ENCODE data around the gene MSTN.
"Not testable (repeated sequence)": the region's sequence is repeated elsewhere in the genome, so short reads cannot be mapped to it uniquely, and the experiment has no call there.

MSTN gene

DNA sequence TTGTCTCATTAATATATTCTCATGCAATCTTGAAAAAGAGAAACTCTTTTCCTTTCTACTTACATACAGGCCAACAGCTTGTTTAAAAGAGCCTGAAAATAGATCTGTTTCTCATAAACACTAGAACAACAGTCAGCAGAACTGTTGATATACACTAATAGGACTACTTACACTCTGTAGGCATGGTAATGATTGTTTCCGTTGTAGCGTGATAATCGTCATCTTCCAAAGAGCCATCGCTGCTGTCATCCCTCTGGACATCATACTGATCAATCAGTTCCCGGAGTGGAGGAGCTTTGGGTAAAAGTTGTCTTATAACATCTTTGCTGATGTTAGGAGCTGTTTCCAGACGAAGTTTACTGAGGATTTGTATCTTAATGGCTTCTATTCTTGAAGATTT is 476 bp downstream of the MSTN start:
- DNase-seq = no peak

DNA sequence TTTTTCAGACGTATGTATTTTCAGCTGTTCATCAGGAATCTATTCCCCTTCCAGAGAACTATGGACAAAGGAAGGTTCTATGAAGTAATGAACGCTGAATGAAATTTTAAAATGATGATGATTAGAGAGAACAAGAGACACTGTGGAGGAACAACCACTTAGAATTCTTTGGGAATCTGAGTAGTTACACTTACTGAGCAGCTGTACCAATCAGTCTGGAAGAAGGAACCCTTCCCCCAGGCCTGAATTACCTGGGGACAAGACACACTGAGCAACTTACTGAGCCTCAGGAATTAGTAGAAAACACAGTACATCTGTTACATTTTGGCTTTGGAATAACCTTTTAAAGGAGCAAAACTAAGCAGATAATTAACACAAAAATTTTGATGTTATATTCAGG is 1.9 kb downstream of the MSTN start:
- no peak for DNase-seq

DNA sequence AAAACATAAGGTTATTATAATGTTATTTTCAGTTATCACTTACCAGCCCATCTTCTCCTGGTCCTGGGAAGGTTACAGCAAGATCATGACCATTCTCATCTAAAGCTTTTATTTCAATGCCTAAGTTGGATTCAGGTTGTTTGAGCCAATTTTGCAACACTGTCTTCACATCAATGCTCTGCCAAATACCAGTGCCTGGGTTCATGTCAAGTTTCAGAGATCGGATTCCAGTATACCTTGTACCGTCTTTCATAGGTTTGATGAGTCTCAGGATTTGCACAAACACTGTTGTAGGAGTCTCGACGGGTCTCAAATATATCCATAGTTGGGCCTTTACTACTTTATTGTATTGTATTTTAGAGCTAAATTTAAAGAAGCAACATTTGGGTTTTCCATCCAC is 2.5 kb downstream of the MSTN start:
- DNase-seq = no peak

DNA sequence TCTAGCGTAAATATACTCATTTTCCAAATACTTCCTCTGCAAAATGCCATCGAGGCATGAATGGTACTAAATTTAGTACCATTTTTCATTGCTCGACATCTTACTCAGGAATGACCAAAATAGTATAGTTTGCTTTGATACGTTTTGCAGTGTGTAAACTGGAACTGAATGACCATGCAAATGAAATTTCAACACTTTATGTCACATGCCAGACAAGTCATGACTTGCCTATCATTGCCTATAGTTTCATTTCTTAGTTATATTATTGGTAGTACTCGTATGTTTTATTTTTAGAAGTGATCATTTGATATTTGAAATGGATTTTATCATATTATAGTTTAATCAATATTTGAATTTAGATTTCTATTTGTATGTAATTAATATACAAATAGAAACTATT is 9.1 kb downstream of the MSTN start:
- no peak for DNase-seq

DNA sequence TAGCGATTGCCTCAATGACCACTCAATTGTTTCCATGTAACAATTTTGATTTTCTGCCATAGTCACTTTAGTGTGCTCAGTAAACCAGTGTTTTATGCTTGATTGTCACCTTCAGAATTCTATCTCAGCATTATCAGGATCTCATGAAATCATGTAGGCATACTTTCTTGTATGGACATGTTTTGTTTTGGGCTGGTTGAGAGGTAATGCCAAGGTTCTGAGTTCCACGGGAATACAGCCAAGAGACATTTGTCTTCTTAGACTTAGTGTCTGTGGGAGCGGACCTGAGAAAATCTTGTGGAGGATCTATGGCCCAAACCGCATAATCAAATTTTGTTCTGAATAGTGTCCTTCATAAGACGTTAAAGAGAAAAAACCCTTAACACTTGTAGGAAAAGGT is 10.2 kb downstream of the MSTN start:
- DNase-seq = no peak

DNA sequence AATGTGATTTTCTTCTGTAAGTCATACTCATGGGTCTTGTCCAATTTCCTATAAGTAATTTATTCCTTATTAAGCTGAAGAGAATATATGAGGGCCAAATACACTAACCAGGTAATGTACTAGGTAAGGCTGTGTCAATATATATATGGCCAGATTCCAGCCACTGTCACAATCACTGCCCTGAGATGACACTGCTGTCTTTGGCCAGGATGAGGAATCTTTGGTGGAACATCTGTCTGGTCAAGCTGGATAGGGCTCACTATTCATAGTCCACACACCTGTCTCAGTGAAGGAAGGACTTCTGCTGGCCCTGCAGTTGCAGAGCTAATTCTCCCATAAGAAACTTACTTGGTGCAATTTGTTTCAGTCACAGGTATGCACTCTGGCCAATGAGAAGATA is 11.3 kb downstream of the MSTN start:
- DNase-seq = no peak

DNA sequence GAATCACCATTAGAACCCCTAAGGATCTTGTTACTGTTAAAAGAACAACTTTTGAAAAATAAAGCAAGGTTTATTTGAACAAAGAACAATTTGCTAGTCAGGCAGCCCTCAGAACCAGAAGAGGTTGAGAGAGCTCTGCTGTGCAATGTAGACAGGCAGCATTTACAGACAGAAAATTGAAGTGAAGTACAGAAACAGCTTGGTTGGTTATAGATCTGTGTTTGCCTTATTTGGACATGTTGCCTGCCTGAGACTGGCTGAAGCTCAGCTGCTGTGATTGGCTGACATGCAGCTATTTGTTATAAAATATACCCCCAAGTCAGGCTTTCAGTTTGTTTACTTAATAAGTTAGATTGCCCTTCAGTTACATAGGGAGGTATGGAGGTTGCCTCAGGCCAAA is 12.5 kb downstream of the MSTN start:
- no peak for DNase-seq

DNA sequence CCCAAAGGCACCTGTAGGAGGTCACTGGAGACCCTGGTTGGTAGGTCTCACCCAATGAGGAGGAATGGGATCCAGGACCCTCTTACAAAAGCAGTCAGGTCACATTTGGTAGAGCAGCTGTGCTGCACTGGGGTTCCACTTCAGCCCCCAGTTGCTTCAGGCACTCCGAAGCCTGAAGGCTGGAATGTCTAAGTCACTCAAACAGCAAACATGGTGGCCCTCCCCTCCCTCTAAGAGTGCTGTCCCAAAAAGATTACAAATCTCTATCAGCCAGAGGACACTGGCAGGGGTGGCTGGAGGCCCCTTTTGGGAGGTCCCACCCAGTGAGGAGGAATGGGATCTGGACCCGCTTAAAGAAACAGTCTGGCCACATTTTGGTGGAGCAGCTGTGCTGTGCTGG is 17.7 kb downstream of the MSTN start:
- DNase-seq = no peak

DNA sequence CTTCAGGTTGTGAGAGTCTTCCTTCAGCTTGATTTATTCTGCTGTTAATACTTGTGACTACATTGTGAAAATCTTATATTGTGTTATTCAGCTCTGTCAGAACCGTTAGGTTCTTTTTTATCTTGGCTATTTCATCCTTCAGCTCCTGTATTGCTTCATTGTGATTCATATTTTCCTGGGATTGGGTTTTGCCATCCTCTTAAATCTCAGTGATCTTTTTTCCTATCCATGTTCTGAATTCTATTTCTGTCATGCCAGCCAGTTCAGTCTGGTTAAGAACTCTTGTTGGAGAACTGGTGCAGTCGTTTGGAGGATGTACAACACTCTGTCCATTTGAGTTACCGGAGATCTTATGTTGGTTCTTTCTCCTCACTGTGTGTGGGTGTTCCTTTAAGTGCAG is 19.1 kb downstream of the MSTN start:
- no peak for DNase-seq

DNA sequence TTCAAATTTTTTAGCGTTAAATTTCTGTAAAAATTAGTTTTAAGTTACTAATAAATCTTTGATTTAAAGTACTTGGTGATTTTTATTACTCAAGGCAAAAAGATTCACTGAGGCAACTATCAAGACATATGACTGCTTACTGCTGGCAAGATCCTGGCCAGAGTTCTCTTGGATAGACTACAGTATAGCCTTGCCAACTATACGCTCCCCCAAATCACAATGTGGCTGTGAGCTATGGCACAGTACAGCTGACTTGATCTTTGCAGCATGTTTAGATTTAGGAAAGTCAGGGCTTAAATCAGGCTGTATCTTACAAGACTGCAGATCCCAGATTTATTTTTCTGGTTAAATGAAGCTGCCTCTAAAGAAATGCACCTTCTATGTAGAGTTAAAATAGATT is 26.5 kb downstream of the MSTN start:
- DNase-seq = no peak

DNA sequence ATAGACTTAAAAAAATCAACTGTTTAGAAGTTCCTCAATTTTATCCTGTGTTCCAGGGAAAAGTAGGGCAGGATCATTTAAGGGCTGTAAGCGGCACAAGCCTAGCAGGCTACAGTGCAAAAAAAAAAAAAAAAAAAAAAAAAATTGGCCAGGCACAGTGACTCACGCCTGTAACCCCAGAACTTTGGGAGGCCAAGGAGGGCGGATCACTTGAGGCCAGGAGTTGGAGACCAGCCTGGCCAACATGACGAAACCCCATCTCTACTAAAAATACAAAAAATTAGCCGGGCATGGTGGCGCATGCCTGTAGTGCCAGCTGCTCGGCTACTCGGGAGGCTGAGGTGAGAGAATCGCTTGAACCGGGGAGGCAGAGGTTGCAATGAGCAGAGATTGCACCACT is 28.1 kb downstream of the MSTN start:
- not testable (repeated sequence) for DNase-seq

DNA sequence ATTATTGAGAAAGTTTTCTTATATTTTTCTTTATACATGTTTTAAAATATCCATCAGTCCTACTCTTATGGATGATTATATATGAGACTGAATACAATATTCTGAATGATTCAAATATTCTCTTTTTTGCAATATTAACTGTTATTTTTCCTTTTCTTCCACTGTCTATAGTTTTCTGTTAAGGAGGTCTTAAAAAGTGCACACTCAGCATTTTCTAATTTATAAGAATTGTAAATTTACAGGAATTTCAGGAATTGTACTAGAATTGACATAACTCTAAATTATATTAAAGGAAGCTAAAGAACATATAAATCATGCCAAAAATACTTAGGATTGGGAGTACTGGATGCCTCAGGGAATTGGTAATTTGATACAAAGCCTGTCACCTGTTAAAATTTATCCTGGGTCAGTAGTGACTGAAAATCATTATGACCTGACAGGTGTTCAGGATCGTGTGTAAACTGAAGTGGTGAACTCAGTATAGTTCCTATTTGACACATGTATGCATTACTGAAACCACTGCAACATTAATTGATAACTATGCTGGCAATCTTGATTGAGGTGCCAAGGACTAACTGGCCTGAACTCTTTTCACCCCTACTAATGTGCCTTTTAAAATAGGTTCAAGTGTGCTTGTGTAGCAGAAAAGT is 30.4 kb downstream of the MSTN start:
- no peak for DNase-seq

DNA sequence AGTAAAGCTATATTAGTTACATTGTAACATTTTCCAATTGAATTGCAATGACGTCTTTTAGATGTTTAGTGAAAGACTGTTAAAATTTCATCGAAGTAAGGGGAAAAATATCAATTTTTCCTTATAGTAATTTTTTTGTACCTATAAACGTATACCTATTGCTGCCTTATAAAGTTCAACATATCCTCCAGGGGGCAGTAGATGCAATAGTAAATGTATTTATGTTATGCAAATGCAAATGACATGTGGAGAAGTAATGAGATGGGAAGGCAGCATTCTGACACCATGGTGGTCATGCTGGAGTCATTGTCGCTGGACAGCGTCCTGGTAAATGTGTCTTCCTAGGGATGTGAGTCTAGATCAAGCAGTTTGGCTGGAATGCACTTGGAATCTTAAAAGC is 38.7 kb downstream of the MSTN start:
- no peak for DNase-seq

DNA sequence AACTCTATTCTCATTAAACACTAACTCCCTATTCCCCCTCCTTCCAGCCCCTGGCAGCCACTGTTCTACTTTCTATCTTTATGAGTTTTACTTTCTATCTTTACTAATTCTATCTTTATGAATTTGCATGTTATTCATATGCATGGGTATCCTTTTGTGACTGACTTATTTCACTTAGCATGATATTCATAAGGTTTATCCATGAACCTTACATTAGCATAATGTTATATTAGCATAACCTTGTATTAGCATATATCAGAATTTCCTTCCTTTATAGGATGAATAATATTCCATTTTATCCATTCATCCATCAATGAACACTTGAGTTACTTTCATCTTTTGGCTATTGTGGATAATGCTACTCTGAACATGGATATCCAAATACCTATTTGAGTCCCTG is 41.8 kb downstream of the MSTN start:
- no peak for DNase-seq

DNA sequence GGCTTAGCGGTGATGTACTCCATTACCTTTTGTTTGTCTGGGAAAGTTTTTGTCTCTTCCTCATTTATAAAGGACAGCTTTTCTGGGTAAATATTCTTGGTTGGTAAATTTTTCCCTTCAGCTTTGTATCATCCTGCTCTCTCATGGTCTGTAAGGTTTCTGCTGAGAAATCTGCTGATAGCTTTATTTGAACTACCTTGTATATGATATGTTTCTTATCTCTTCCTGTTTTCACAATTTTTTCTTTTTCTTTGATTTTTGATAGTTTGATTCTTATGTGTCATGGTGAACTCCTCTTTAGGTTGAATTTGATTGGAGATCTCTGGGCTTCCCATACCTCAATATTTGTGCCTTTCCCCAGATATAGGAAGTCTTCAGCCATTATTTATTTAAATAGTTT is 44.7 kb downstream of the MSTN start:
- no peak for DNase-seq

DNA sequence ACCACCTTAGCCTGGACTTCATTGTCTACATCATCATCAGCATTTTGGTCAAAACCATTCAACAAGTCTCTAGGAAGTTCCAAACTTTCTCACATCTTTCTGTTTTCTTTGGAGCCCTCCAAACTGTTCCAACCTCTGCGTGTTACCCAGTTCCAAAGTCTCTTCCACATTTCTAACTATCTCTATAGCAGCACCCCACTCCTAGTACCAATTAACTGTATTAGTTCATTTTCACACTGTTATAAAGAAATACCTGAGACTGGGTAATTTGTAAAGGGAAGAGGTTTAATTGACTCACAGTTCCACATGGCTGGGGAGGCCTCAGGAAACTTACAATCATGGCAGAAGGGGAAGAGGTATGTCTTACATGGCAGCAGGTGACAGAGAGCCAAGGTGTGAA is 46.6 kb downstream of the MSTN start:
- not testable (repeated sequence) for DNase-seq

Measured in NCI-H1417 treated with DMSO at 0.1 percent for 48 hours (cell line).